Hepatocyte (in vitro differentiated cells): ENCODE results near the gene RABGGTA. TPM values are rescaled to one million over a fixed set of nuclear protein-coding genes. Genes with fewer than 3 reads are reported as not detected.

ENCODE experiments used
- DNase-seq: peaks from one replicate; pipeline ENCODE4 v3.0.0-alpha.2; 2016; ENCODE audit warnings: low spot score
- H2AFZ ChIP-seq: fragments of 200-600 bp; sonication (generic); 2 replicates; pipeline ENCODE4 v1.6.0; 2016; ENCODE audit warnings: antibody characterized with exemption, mild to moderate bottlenecking
- H3K27ac ChIP-seq: fragments of 200-600 bp; sonication (generic); 2 replicates; pipeline ENCODE4 v1.5.1; 2016; ENCODE audit warnings: mild to moderate bottlenecking
- H3K27me3 ChIP-seq: fragments of 200-600 bp; sonication (generic); 2 replicates; pipeline ENCODE4 v1.6.1; 2016
- H3K36me3 ChIP-seq: fragments of 200-600 bp; sonication (generic); replicated peaks from 2 replicates; pipeline ENCODE4 v1.5.1; 2016; ENCODE audit warnings: low read depth; ENCODE audit not compliant: insufficient read depth
- H3K4me1 ChIP-seq: fragments of 200-600 bp; sonication (generic); 2 replicates; pipeline ENCODE4 v1.5.1; 2016; ENCODE audit warnings: mild to moderate bottlenecking, moderate library complexity; ENCODE audit not compliant: insufficient read depth
- H3K4me2 ChIP-seq: fragments of 200-600 bp; sonication (generic); 2 replicates; pipeline ENCODE4 v1.6.0; 2016
- H3K4me3 ChIP-seq: fragments of 200-600 bp; sonication (generic); 2 replicates; pipeline ENCODE4 v1.5.1; 2016; ENCODE audit warnings: mild to moderate bottlenecking
- H3K79me2 ChIP-seq: fragments of 200-600 bp; sonication (generic); 2 replicates; pipeline ENCODE4 v1.6.0; 2017; ENCODE audit warnings: mild to moderate bottlenecking
- H3K9me2 ChIP-seq: fragments of 200-600 bp; sonication (generic); replicated peaks from 2 replicates; pipeline ENCODE4 v1.6.0; 2017; ENCODE audit warnings: mild to moderate bottlenecking; ENCODE audit not compliant: insufficient read depth
- H3K9me3 ChIP-seq: fragments of 200-600 bp; sonication (generic); 2 replicates; pipeline ENCODE4 v1.5.1; 2016; ENCODE audit warnings: low read depth, mild to moderate bottlenecking
- H4K20me1 ChIP-seq: fragments of 200-600 bp; sonication (generic); 2 replicates; pipeline ENCODE4 v1.6.0; 2016; ENCODE audit warnings: mild to moderate bottlenecking; ENCODE audit not compliant: insufficient read depth, poor library complexity, severe bottlenecking
- EZH2 ChIP-seq: fragments of 200-600 bp; sonication (generic); IDR thresholded peaks from 2 replicates; pipeline ENCODE4 v1.6.1; 2016; ENCODE audit warnings: antibody characterized with exemption, mild to moderate bottlenecking, borderline replicate concordance
- EZH2phosphoT487 ChIP-seq: fragments of 200-600 bp; sonication (generic); IDR thresholded peaks from one replicate; pipeline ENCODE4 v1.6.1; 2018; ENCODE audit warnings: antibody characterized with exemption, mild to moderate bottlenecking, low read depth, moderate library complexity; ENCODE audit not compliant: unreplicated experiment, severe bottlenecking
- WGBS: methylation state at CpG from one replicate; pipeline ENCODE4 v1.1.6; 2016; ENCODE audit warnings: low lambda C conversion rate; ENCODE audit errors: missing lambda C conversion rate; 5-methylcytosine and 5-hydroxymethylcytosine counted together
- polyA plus RNA-seq: library from polyadenylated mRNA; unstranded; fragments of >200 nt; fragmentation: Nextera tagmentation; extraction: Ambion mirVana; gene quantifications from 2 replicates; pipeline ENCODE4 v1.2.1, GENCODE V29; 2016
- total RNA-seq: library from RNA; depleted of rRNA; stranded (reverse); fragments of >200 nt; gene quantifications from 2 replicates; pipeline ENCODE4 v1.2.3, GENCODE V29; 2014
- TF ChIP-seq, protein P1 (sequence below): fragments of 200-600 bp; sonication (generic); IDR thresholded peaks from 2 replicates; pipeline ENCODE4 v1.5.1; 2016; ENCODE audit warnings: antibody characterized with exemption, mild to moderate bottlenecking; ENCODE audit not compliant: poor library complexity

The RABGGTA gene
- total and polyA plus RNA-seq, 2 experiments from 2014 or later: 18.2 to 36.0 TPM

DNA sequence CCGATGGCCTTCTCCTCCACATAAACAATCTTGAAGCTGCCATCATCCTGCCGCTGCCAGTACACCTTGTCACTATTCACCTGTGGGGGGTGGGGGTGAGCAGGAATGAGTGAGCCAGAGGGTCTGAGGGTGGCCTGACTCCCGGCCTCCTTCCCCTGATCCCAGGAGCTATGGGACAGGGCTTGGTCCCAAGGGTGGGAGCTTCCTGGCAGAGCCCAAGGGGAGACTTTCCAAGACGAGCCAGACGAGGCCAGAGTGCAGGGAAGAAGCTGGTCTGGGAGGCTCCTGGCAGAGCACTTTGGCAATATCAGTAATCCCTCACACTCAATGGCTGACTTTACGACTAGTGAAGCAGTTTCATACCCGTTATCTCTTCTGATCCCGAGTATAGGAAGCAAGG, 16.0 kb downstream of the RABGGTA start:
- WGBS: 83% methylated on average over 8 of the region's 8 CpGs
- Histone ChIP-seq H3K27ac (no peak overlapping the region), H3K4me3 (no peak overlapping the region), H3K79me2 (no peaks in the 10 kb centered on the region), H3K36me3 (no peaks in the 10 kb centered on the region), H3K27me3 (no peaks in the 10 kb centered on the region), H3K9me3 (no peaks in the 10 kb centered on the region), H3K4me2 (no peak overlapping the region), H3K9me2 (no peaks in the 10 kb centered on the region), H3K4me1 (peaks cover 8% of the 10 kb centered on the region), H4K20me1 (no peaks in the 10 kb centered on the region), H2AFZ (no peak overlapping the region)
- DNase-seq: no peak
- no peak for TF ChIP-seq EZH2phosphoT487
- TF ChIP-seq, protein P1, sequence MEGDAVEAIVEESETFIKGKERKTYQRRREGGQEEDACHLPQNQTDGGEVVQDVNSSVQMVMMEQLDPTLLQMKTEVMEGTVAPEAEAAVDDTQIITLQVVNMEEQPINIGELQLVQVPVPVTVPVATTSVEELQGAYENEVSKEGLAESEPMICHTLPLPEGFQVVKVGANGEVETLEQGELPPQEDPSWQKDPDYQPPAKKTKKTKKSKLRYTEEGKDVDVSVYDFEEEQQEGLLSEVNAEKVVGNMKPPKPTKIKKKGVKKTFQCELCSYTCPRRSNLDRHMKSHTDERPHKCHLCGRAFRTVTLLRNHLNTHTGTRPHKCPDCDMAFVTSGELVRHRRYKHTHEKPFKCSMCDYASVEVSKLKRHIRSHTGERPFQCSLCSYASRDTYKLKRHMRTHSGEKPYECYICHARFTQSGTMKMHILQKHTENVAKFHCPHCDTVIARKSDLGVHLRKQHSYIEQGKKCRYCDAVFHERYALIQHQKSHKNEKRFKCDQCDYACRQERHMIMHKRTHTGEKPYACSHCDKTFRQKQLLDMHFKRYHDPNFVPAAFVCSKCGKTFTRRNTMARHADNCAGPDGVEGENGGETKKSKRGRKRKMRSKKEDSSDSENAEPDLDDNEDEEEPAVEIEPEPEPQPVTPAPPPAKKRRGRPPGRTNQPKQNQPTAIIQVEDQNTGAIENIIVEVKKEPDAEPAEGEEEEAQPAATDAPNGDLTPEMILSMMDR: no peak
- no peak for TF ChIP-seq EZH2

DNA sequence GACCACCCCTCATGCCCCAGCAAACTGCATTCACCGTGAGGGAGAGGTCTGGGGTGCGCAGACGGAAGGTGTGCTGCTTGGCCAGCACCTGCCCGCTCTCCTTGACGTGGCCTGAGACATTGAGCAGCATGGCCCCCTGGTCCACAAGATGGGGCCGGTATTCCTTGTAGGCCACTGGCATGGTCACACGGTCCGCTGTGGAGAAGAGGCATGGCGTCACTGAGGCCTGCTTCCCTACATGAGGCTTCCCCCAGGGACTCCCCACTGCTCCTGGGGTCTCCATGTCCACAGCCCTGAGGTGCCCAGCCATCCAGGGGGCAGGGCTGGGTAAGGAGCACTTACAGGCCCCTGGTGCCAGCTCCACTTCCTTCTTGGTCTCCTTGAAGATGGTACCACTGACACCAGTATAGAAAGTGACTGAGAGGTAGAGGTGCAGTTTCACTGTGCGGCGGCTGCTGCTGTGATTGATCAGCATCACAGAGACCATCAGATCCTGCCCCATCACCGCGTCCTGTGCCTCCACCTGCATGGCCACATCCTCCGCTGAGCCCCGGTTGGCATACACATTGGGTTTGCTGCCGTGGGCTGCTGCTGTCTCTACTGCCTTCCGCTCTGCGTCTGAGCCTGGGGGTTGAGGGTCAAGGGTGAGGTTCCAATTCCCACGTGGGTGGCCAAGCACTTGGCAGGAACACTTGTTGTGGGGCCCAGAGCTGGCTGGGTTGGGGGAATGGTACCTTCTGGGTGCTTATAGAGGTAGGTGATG, 16.6 kb downstream of the RABGGTA start:
- no peaks in the 10 kb centered on the region for H3K36me3 ChIP-seq
- H3K79me2 ChIP-seq: no peaks in the 10 kb centered on the region
- H2AFZ ChIP-seq: no peak overlapping the region
- H3K4me1 ChIP-seq: peaks cover 8% of the 10 kb centered on the region
- WGBS: 96% methylated on average over 19 of the region's 19 CpGs
- no peaks in the 10 kb centered on the region for H3K9me2 ChIP-seq
- H3K4me2 ChIP-seq: no peak overlapping the region
- TF ChIP-seq EZH2 (no peak), EZH2phosphoT487 (no peak)
- TF ChIP-seq, protein P1: no peak
- H4K20me1 ChIP-seq: no peaks in the 10 kb centered on the region
- no peak for DNase-seq
- H3K27me3 ChIP-seq: no peaks in the 10 kb centered on the region
- H3K9me3 ChIP-seq: no peaks in the 10 kb centered on the region
- H3K27ac ChIP-seq: no peak overlapping the region
- no peak overlapping the region for H3K4me3 ChIP-seq

DNA sequence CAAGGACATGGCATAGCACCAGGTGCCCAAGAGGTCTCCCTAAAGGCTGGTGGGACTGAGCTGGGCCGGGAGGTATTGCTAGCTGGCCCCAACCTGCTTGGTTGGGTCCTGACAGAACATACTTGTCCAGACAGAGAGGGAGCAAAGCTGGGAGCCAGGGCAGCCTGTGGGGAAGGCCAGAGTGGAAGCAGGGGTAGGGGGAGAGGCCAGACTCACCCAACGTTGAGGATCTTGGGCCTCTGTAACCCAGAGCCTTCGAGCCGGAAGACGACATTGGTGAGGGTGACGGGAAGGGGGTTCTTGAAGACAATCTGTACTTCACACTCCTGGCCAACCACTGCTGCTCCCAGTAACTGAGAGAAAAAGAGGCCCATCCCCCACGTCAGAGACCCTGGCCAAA, 17.5 kb downstream of the RABGGTA start:
- Histone ChIP-seq H3K27me3 (no peaks in the 10 kb centered on the region), H3K79me2 (no peaks in the 10 kb centered on the region), H3K9me2 (no peaks in the 10 kb centered on the region), H3K9me3 (no peaks in the 10 kb centered on the region), H4K20me1 (no peaks in the 10 kb centered on the region), H3K4me1 (peaks cover 8% of the 10 kb centered on the region), H2AFZ (no peak overlapping the region), H3K4me3 (no peak overlapping the region), H3K27ac (no peak overlapping the region), H3K4me2 (no peak overlapping the region), H3K36me3 (no peaks in the 10 kb centered on the region)
- DNase-seq: no peak
- 92% methylated on average over 7 of the region's 7 CpGs for WGBS
- TF ChIP-seq EZH2 (no peak), EZH2phosphoT487 (no peak)
- TF ChIP-seq, protein P1: no peak
